ENCODE data around the gene GTPBP1.

The GTPBP1 gene

DNA sequence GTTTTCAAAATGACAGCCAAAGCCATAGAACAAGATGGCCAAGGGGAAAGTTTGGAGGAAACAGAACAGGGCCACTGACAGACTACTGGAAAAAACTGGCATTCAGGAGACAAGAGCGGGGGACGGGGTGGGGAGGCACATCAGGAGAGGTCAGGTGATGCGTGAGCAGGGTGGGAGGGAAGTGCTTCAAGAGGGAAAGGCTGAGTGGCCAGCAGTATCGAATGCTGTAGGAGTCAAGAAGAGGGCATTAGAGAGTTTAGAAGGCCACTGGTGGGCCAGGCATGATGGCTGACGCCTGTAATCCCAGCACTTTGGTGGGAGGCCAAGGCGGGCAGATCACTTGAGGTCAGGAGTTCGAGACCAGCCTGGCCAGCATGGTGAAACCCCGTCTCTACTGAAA lies 8.2 kb downstream of the GTPBP1 start:
- TF ChIP-seq, protein P1, sequence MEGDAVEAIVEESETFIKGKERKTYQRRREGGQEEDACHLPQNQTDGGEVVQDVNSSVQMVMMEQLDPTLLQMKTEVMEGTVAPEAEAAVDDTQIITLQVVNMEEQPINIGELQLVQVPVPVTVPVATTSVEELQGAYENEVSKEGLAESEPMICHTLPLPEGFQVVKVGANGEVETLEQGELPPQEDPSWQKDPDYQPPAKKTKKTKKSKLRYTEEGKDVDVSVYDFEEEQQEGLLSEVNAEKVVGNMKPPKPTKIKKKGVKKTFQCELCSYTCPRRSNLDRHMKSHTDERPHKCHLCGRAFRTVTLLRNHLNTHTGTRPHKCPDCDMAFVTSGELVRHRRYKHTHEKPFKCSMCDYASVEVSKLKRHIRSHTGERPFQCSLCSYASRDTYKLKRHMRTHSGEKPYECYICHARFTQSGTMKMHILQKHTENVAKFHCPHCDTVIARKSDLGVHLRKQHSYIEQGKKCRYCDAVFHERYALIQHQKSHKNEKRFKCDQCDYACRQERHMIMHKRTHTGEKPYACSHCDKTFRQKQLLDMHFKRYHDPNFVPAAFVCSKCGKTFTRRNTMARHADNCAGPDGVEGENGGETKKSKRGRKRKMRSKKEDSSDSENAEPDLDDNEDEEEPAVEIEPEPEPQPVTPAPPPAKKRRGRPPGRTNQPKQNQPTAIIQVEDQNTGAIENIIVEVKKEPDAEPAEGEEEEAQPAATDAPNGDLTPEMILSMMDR (conservative IDR thresholded peaks at IDR 0.05) = no peak
- TF ChIP-seq ZFX (IDR thresholded peaks at IDR 0.05) = no peak
- no peak overlapping the region for H3K27ac ChIP-seq

DNA sequence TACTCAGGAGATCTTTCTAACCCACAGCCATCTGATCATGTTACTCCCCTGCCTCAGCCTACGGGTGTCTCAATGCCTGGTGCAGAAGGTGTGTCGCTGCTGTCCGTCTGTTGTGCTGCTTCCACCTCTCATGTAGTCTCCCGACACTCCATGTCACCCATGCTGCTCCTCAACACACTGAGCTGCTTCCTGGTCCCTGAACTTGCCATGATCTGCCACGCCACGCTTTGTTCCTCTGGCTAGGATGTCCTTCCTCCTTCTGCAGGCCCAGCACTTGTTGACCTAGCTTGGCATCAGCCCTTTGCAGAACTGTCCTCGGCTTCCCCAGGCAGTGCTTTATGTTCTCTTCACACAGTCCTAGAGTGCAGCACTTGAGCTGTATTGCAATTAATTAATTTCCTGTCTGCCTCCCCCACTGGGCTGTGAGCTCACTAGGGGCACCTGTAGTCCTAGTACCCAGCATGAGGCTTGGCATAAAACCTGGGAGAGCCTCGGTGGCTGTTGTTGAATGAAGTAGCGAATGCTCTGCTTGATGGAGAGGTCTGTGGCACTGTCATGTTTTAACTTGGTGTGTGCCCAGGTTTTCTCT lies 9.5 kb downstream of the GTPBP1 start:
- peak overlapping the region; percentile 24; the same call in 1 of the 2 replicates for H3K27ac ChIP-seq
- TF ChIP-seq ZFX (IDR thresholded peaks at IDR 0.05) = no peak
- TF ChIP-seq, protein P1 (conservative IDR thresholded peaks at IDR 0.05) = no peak

DNA sequence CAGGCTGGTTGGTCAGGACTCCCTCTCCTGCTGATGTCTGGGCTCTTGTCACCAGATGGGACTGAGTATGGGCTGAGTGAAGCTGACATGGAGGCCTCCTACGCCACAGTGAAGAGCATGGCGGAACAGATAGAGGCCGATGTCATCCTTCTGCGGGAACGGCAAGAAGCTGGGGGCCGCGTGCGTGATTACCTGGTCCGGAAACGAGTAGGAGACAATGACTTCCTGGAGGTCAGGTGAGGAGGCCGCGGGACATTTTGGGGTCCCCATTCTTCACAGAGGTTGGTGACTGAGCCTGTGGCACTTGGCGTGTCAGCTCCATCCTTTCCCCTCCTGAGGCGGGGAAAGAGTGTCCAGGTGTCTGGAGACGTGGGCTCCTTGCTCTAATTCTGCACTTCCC lies 10.1 kb downstream of the GTPBP1 start:
- no peak overlapping the region for H3K27ac ChIP-seq
- TF ChIP-seq ZFX (IDR thresholded peaks at IDR 0.05) = no peak
- TF ChIP-seq, protein P1 (conservative IDR thresholded peaks at IDR 0.05) = no peak

DNA sequence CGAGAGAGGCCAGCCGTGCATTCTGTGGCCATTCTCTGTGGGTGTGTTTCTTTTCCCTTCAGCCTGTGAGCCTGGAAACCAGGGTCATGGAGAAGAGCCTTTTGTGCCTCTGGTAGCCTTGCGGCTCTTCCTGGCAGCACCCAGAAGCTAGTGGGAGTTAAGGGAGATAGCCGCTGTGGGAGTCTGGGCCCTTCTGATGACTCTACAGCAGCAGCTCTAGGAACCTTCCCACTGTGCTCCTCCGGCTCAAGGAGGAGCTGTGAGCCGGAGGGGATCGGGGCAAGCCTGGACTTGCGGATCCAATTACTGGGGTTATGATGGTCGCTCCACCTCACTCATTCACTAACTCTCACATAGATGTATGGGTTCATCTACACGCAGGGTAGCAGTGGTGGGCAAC lies 10.5 kb downstream of the GTPBP1 start:
- TF ChIP-seq, protein P1 (conservative IDR thresholded peaks at IDR 0.05) = no peak
- TF ChIP-seq ZFX (IDR thresholded peaks at IDR 0.05) = no peak
- no peak overlapping the region for H3K27ac ChIP-seq

DNA sequence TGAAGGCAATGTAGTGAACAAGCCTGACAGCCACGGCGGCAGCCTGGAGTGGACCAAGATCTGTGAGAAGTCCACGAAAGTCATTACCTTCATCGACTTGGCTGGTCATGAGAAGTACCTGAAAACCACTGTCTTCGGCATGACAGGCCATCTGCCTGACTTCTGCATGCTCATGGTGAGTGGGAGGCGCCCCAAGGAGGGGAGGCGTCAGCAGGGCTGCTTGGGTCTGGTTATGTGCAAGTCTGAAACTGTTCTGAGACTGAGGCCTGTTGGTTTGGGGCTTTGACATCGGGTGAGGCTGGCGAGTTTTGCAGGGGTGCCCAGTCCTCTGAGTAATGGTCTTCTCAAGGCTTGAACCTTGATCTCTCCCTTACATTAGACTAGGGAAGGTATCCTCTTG lies 11.1 kb downstream of the GTPBP1 start:
- TF ChIP-seq, protein P1 (conservative IDR thresholded peaks at IDR 0.05) = no peak
- TF ChIP-seq ZFX (IDR thresholded peaks at IDR 0.05) = no peak
- no peak overlapping the region for H3K27ac ChIP-seq

DNA sequence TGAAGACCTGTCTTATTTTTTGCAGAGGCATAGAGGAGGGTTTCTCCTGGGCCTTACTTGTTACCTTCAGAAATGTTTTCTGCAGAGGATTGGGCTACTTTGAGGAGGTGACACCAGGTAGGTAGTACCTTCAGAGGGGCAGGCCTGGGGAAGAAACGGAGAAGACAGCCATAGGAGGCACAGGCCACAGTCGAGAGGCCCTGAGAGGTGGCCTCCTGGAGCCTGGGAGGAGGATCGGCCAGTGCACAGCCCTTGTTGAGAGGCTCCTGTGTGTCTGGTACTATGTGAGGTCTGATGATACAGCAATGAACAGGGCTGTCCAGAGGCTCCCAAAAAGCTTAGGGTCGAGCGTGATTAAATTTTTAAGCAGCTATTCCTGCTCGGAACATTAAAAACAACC lies 11.5 kb downstream of the GTPBP1 start:
- H3K27ac ChIP-seq = no peak overlapping the region; the same call in 1 of the 2 replicates
- TF ChIP-seq, protein P1 (conservative IDR thresholded peaks at IDR 0.05) = no peak
- TF ChIP-seq ZFX (IDR thresholded peaks at IDR 0.05) = no peak

DNA sequence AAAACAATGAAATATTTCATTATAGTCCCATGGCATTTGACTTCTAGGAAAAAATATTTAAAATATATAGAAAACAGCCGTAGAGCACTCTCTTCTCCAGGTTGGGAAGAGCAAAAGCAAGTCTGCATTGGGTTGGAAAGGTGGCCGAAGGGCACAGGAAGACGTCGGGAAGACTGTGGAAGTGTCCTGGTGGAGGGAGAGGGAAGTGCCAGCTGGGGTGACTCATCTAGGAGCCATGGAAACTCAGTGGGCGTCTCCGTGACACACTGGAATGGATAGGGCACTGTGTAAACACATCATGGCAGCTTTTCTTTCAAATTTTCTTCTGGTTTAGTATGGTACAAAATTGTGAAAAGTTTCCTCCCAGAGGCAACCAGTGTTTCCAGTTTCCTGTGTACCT lies 12.7 kb downstream of the GTPBP1 start:
- TF ChIP-seq, protein P1 (conservative IDR thresholded peaks at IDR 0.05) = peak; percentile 63
- TF ChIP-seq ZFX (IDR thresholded peaks at IDR 0.05) = no peak
- peak overlapping the region; percentile 9 for H3K27ac ChIP-seq
